CD14-positive monocyte (primary cell): ENCODE data around the gene EPHA6. TPM values are rescaled to one million over a fixed set of nuclear protein-coding genes. Genes with fewer than 3 reads are reported as not detected.

Source experiments
- DNase-seq, 3 donors: peaks; one replicate each; pipeline ENCODE4 v3.0.0-alpha.2; 2011 to 2022
- H2AFZ ChIP-seq: 2 replicates; pipeline ENCODE4 v1.6.0; 2012; ENCODE audit warnings: mild to moderate bottlenecking, low read depth, low read length, inconsistent platforms; ENCODE audit not compliant: insufficient read depth, poor library complexity, severe bottlenecking
- H3K27ac ChIP-seq, 2 donors: 1 replicate in 1 of 2; 2 replicates in 1 of 2; pipeline ENCODE4 v1.5.1; 2012 to 2013; ENCODE audit warnings: low read length in 2 of 2, control low read depth in 1 of 2, inconsistent platforms in 1 of 2, low read depth in 1 of 2, mild to moderate bottlenecking in 1 of 2
- H3K27me3 ChIP-seq, 2 donors: one replicate each; pipeline versions ENCODE4 v1.6.0 to v1.6.1; 2011 to 2013; ENCODE audit warnings: low read length in 2 of 2; ENCODE audit not compliant: control insufficient read depth in 2 of 2, insufficient read depth in 2 of 2
- H3K36me3 ChIP-seq, 2 donors: replicated peaks in 1 of 2; 1 replicate in 1 of 2; 2 replicates in 1 of 2; pipeline versions ENCODE4 v1.5.1 to v1.6.1; 2012 to 2013; ENCODE audit warnings: low read length in 2 of 2, control low read depth in 1 of 2, inconsistent platforms in 1 of 2, mild to moderate bottlenecking in 1 of 2; ENCODE audit not compliant: insufficient read depth in 2 of 2, control insufficient read depth in 1 of 2
- H3K4me1 ChIP-seq, 2 donors: 1 replicate in 1 of 2; 2 replicates in 1 of 2; pipeline versions ENCODE4 v1.5.1 to v1.6.1; 2012 to 2013; ENCODE audit warnings: low read length in 2 of 2, control low read depth in 1 of 2, inconsistent platforms in 1 of 2, mild to moderate bottlenecking in 1 of 2, moderate library complexity in 1 of 2; ENCODE audit not compliant: insufficient read depth in 2 of 2, control insufficient read depth in 1 of 2
- H3K4me2 ChIP-seq: replicated peaks from 2 replicates; pipeline ENCODE3; 2012; ENCODE audit warnings: low read length, moderate library complexity, mild to moderate bottlenecking; ENCODE audit not compliant: poor library complexity, severe bottlenecking; ENCODE audit errors: extremely low read depth
- H3K4me3 ChIP-seq, 3 experiments: fragments of 200-600 bp in 1 of 3; sonication (generic) in 1 of 3; replicated peaks in 1 of 3; 1 replicate in 2 of 3; 2 replicates in 1 of 3; pipeline ENCODE4 v1.5.1; 2011 to 2013; ENCODE audit warnings: low read length in 3 of 3, mild to moderate bottlenecking in 3 of 3, control low read depth in 2 of 3, low read depth in 2 of 3, inconsistent platforms in 1 of 3, moderate library complexity in 1 of 3
- H3K79me2 ChIP-seq: 2 replicates; pipeline ENCODE4 v1.6.0; 2012; ENCODE audit warnings: mild to moderate bottlenecking, control low read depth, inconsistent platforms, low read length, moderate library complexity; ENCODE audit not compliant: insufficient read depth
- H3K9ac ChIP-seq: 2 replicates; pipeline ENCODE4 v1.6.0; 2017; ENCODE audit warnings: low read length, mild to moderate bottlenecking; ENCODE audit not compliant: insufficient read depth, poor library complexity, severe bottlenecking
- H3K9me3 ChIP-seq, 2 donors: replicated peaks in 1 of 2; 1 replicate in 1 of 2; 2 replicates in 1 of 2; pipeline versions ENCODE4 v1.5.1 to v1.6.1; 2012 to 2013; ENCODE audit warnings: low read length in 2 of 2, control low read depth in 1 of 2; ENCODE audit not compliant: control insufficient read depth in 1 of 2, insufficient read depth in 1 of 2
- H4K20me1 ChIP-seq: 2 replicates; pipeline ENCODE4 v1.6.0; 2012; ENCODE audit warnings: mild to moderate bottlenecking, low read length, control low read depth, moderate library complexity; ENCODE audit not compliant: insufficient read depth
- H3K27ac Mint-ChIP-seq, 7 donors: one replicate each; pipeline ENCODE4 v1.8.0; 2020; ENCODE audit warnings: mild to moderate bottlenecking in 7 of 7, mixed read lengths in 7 of 7, moderate library complexity in 6 of 7, inconsistent platforms in 2 of 7
- H3K27me3 Mint-ChIP-seq, 3 donors: one replicate each; pipeline ENCODE4 v1.8.0; 2021 to 2022; ENCODE audit warnings: low read depth in 3 of 3, mild to moderate bottlenecking in 3 of 3, mixed read lengths in 3 of 3, moderate library complexity in 3 of 3, inconsistent platforms in 1 of 3
- H3K36me3 Mint-ChIP-seq, 2 donors: one replicate each; pipeline ENCODE4 v1.8.0; 2020; ENCODE audit warnings: mixed read lengths in 2 of 2, inconsistent platforms in 1 of 2, mild to moderate bottlenecking in 1 of 2
- H3K4me1 Mint-ChIP-seq: one replicate; pipeline ENCODE4 v1.8.0; 2020; ENCODE audit warnings: mild to moderate bottlenecking, mixed read lengths
- H3K4me3 Mint-ChIP-seq, 2 donors: one replicate each; pipeline ENCODE4 v1.8.0; 2020; ENCODE audit warnings: mild to moderate bottlenecking in 2 of 2, mixed read lengths in 2 of 2, moderate library complexity in 1 of 2
- H3K9me3 Mint-ChIP-seq, 7 donors: one replicate each; pipeline ENCODE4 v1.8.0; 2020 to 2022; ENCODE audit warnings: mixed read lengths in 7 of 7, mild to moderate bottlenecking in 6 of 7, moderate library complexity in 6 of 7, inconsistent platforms in 2 of 7
- CTCF ChIP-seq: fragments of 200-600 bp; IDR thresholded peaks from one replicate; pipeline ENCODE4 v1.8.0; 2022; ENCODE audit warnings: antibody characterized with exemption, mild to moderate bottlenecking
- WGBS: methylation state at CpG from one replicate; pipeline ENCODE4 v1.1.5; 2013; ENCODE audit warnings: missing lambda C conversion rate; ENCODE audit not compliant: insufficient coverage; 5-methylcytosine and 5-hydroxymethylcytosine counted together
- intact Hi-C, 2 donors: fragments of 100-400 bp; cut with micrococcal nuclease; formaldehyde crosslinking; loops; one replicate each; pipeline versions ENCODE4 v1.15.0 to v1.15.1; 2023
- polyA plus RNA-seq, 3 donors: library from polyadenylated mRNA; depleted of rRNA in 1 of 3; unstranded in 2 of 3; stranded (reverse) in 1 of 3; fragments of 300-500 nt in 2 of 3; fragments of >200 nt in 1 of 3; fragmentation: Illumina TruSeq in 2 of 3; gene quantifications; 1 replicate in 2 of 3; 2 replicates in 1 of 3; pipeline ENCODE4 v1.2.3, GENCODE V29; 2012 to 2021

EPHA6 gene
- polyA plus RNA-seq, 3 donors: not detected

GRCh38 chr3:97662264-97662663, 847.9 kb downstream of the EPHA6 start:
- no peak for DNase-seq
- H4K20me1 ChIP-seq: no peaks in the 10 kb centered on the region
- H3K4me2 ChIP-seq: no peak overlapping the region
- peaks cover 0 to 1% (median 0%) of the 10 kb centered on the region in 3 donors for H3K27me3 Mint-ChIP-seq
- no peaks in the 10 kb centered on the region for H3K79me2 ChIP-seq
- no peak overlapping the region for H3K9ac ChIP-seq
- no peaks in the 10 kb centered on the region for H3K9me3 ChIP-seq
- no peaks in the 10 kb centered on the region for H3K4me1 Mint-ChIP-seq
- TF ChIP-seq CTCF: no peak
- no peak overlapping the region for H3K27ac ChIP-seq
- H3K27ac Mint-ChIP-seq: no peak overlapping the region
- H3K27me3 ChIP-seq: no peaks in the 10 kb centered on the region
- no peak overlapping the region for H2AFZ ChIP-seq
- H3K9me3 Mint-ChIP-seq: peaks cover 0 to 5% (median 0%) of the 10 kb centered on the region in 7 donors
- H3K36me3 Mint-ChIP-seq: no peaks in the 10 kb centered on the region
- no peak overlapping the region for H3K4me3 ChIP-seq
- no peaks in the 10 kb centered on the region for H3K36me3 ChIP-seq
- H3K4me1 ChIP-seq: no peaks in the 10 kb centered on the region
- 100% methylated on average over 1 of the region's 5 CpGs for WGBS
- intact Hi-C loops: no loop called here
- no peak overlapping the region for H3K4me3 Mint-ChIP-seq

GRCh38 chr3:97662762-97663161, 848.4 kb downstream of the EPHA6 start:
- Histone ChIP-seq H3K9me3 (no peaks in the 10 kb centered on the region), H3K27me3 (no peaks in the 10 kb centered on the region), H3K79me2 (no peaks in the 10 kb centered on the region), H3K36me3 (no peaks in the 10 kb centered on the region), H2AFZ (no peak overlapping the region), H4K20me1 (no peaks in the 10 kb centered on the region), H3K27ac (no peak overlapping the region), H3K9ac (no peak overlapping the region), H3K4me1 (no peaks in the 10 kb centered on the region), H3K4me3 (no peak overlapping the region), H3K4me2 (no peak overlapping the region)
- no peak for TF ChIP-seq CTCF
- Mint-ChIP-seq H3K4me3 (no peak overlapping the region), H3K4me1 (no peaks in the 10 kb centered on the region), H3K27ac (no peak overlapping the region), H3K27me3 (peaks cover 0 to 1% (median 0%) of the 10 kb centered on the region in 3 donors), H3K36me3 (no peaks in the 10 kb centered on the region), H3K9me3 (peaks cover 0 to 5% (median 0%) of the 10 kb centered on the region in 7 donors)
- intact Hi-C loops: no loop called here
- no peak for DNase-seq
- WGBS: 86% methylated on average over 2 of the region's 3 CpGs
